Astrocyte (in vitro differentiated cells and primary cell): Measurements from ENCODE around the gene TMSB10.

Experiments used
- CTCF ChIP-seq: IDR thresholded peaks from 2 replicates; pipeline ENCODE4 v1.5.1; 2011; ENCODE audit warnings: low read depth, mild to moderate bottlenecking, inconsistent platforms, low read length, moderate library complexity; ENCODE audit not compliant: insufficient read depth
- EZH2 ChIP-seq: IDR thresholded peaks from 2 replicates; pipeline ENCODE4 v1.6.1; 2012; ENCODE audit warnings: mild to moderate bottlenecking, low read length, inconsistent platforms; ENCODE audit not compliant: insufficient read depth

- TF ChIP-seq CTCF, result no peak
- no peak for TF ChIP-seq EZH2
Observed at GRCh38 chr2:84896567-84896966, 8.9 kb upstream of the TMSB10 start.
